HepG2 (cell line): ENCODE data around the gene PSRC1. TPM values are rescaled to one million over a fixed set of nuclear protein-coding genes. Genes with fewer than 3 reads are reported as not detected.

Experiments used
- CREM ChIP-seq, 2 experiments: sonication (generic) in 1 of 2; formaldehyde crosslinking in 1 of 2; IDR thresholded peaks; 2 replicates each; pipeline versions ENCODE4 v1.4.0 to v1.6.1; 2016 to 2020; ENCODE audit warnings: antibody characterized with exemption in 1 of 2, mild to moderate bottlenecking in 1 of 2, missing genetic modification reagents in 1 of 2
- FOXK1 ChIP-seq: sonication (generic); formaldehyde crosslinking; IDR thresholded peaks from 2 replicates; pipeline ENCODE4 v1.4.0; 2020; ENCODE audit warnings: low read depth, missing genetic modification reagents, borderline replicate concordance
- MTA1 ChIP-seq: sonication (generic); formaldehyde crosslinking; IDR thresholded peaks from 2 replicates; pipeline ENCODE4 v1.4.0; 2020; ENCODE audit warnings: missing genetic modification reagents, mild to moderate bottlenecking, borderline replicate concordance
- NAIF1 ChIP-seq: sonication (generic); formaldehyde crosslinking; IDR thresholded peaks from 2 replicates; pipeline ENCODE4 v1.5.0; 2020; ENCODE audit warnings: mild to moderate bottlenecking, missing genetic modification reagents, borderline replicate concordance
- RBAK ChIP-seq: sonication (generic); formaldehyde crosslinking; IDR thresholded peaks from 2 replicates; pipeline ENCODE4 v1.5.1; 2020; ENCODE audit warnings: mild to moderate bottlenecking, missing genetic modification reagents
- SAFB2 ChIP-seq: sonication (generic); formaldehyde crosslinking; IDR thresholded peaks from 2 replicates; pipeline ENCODE4 v1.5.1; 2020; ENCODE audit warnings: missing genetic modification reagents, low read depth, mild to moderate bottlenecking, borderline replicate concordance
- TBL1XR1 ChIP-seq: fragments of 150-350 bp; IDR thresholded peaks from 2 replicates; pipeline ENCODE4 v1.6.1; 2014; ENCODE audit warnings: borderline replicate concordance, low read length; ENCODE audit not compliant: partially characterized antibody
- ZFP41 ChIP-seq: sonication (generic); formaldehyde crosslinking; IDR thresholded peaks from 2 replicates; pipeline ENCODE4 v1.4.0; 2020; ENCODE audit warnings: mild to moderate bottlenecking, missing genetic modification reagents, borderline replicate concordance
- ZNF335 ChIP-seq: sonication (generic); formaldehyde crosslinking; IDR thresholded peaks from 2 replicates; pipeline ENCODE4 v1.4.0; 2020; ENCODE audit warnings: missing genetic modification reagents
- ZNF33A ChIP-seq: sonication (generic); formaldehyde crosslinking; IDR thresholded peaks from 2 replicates; pipeline ENCODE4 v1.5.1; 2020; ENCODE audit warnings: missing genetic modification reagents, mild to moderate bottlenecking, moderate library complexity, borderline replicate concordance
- polyA plus RNA-seq, 8 experiments: library from polyadenylated mRNA; depleted of rRNA in 3 of 8; stranded (reverse) in 7 of 8; unstranded in 1 of 8; fragments of >200 nt; fragmentation: Illumina TruSeq in 4 of 8; extraction: Trizol in 4 of 8; gene quantifications; 2 replicates each; pipeline versions ENCODE4 v1.2.1 to v1.2.3, GENCODE V29; 2011 to 2016; ENCODE audit warnings: low read depth in 4 of 8, missing spikeins in 1 of 8, mixed read lengths in 1 of 8; ENCODE audit not compliant: insufficient read depth in 1 of 8
- total RNA-seq, 5 experiments: library from RNA; depleted of rRNA; stranded (reverse); fragments of >200 nt; fragmentation: Illumina TruSeq; extraction: Trizol; gene quantifications; 2 replicates each; pipeline ENCODE4 v1.2.3, GENCODE V29; 2016; ENCODE audit warnings: low read depth in 1 of 5
- TF ChIP-seq, protein P1 (sequence below): sonication (generic); formaldehyde crosslinking; IDR thresholded peaks from 2 replicates; pipeline ENCODE4 v1.5.1; 2020; ENCODE audit warnings: mild to moderate bottlenecking, missing genetic modification reagents, borderline replicate concordance
- TF ChIP-seq, protein P2 (sequence below): sonication (generic); formaldehyde crosslinking; IDR thresholded peaks from 2 replicates; pipeline ENCODE4 v1.5.1; 2020; ENCODE audit warnings: mild to moderate bottlenecking, missing genetic modification reagents, moderate library complexity
- TF ChIP-seq, protein P3 (sequence below): sonication (generic); formaldehyde crosslinking; IDR thresholded peaks from 2 replicates; pipeline ENCODE4 v1.5.0; 2020; ENCODE audit warnings: mild to moderate bottlenecking, missing genetic modification reagents, borderline replicate concordance
- TF ChIP-seq, protein P4 (sequence below): sonication (generic); formaldehyde crosslinking; IDR thresholded peaks from 2 replicates; pipeline ENCODE4 v1.4.0; 2020; ENCODE audit warnings: missing genetic modification reagents
- TF ChIP-seq, protein P5 (sequence below): sonication (generic); formaldehyde crosslinking; IDR thresholded peaks from 2 replicates; pipeline ENCODE4 v1.4.0; 2020; ENCODE audit warnings: mild to moderate bottlenecking, missing genetic modification reagents

Gene PSRC1
- total and polyA plus RNA-seq, 2 of the 13 experiments (the other 11 are each of a cell fraction or from before 2014, with no cell fraction given), result 28.6 to 30.3 TPM

DNA sequence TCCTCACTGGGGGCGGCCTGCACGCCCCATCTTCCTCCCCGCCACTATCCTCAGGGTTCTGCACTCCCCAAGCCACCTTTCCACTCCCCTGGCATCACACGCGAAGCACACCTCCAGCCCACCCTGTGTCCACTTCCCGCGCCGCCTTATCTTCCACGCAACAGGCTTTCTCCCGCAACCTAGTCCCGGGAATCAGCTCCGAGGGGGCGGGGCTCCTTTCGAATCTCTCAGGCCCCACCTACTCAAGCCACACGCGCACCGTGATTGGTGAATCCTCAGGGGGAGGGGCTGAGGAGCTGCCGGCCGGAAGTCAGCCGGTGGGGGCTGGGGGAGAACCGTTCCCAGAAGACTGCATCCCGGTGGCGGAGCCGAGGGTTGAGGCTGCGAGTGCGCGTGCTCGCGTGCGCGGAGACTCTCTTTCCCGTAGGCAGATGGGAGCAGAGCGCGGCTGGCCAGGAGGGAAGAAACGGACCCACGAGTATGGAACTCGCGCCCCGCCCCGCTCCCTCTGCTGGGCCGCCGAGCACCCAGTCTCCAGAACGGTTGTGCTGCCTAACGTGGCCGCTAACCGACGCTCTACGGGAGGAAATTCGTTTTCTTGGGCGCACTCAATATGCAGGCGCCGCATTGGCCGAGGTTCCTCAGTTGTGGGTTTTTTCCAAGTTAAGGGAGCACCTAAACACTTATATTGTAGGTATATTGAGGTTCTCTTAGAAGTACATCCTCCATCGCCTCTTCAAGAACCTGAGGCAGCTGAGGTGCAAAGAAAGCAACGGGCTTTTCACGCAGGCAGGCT, at the start of gene PSRC1 (continued):
- TF ChIP-seq, protein P1, sequence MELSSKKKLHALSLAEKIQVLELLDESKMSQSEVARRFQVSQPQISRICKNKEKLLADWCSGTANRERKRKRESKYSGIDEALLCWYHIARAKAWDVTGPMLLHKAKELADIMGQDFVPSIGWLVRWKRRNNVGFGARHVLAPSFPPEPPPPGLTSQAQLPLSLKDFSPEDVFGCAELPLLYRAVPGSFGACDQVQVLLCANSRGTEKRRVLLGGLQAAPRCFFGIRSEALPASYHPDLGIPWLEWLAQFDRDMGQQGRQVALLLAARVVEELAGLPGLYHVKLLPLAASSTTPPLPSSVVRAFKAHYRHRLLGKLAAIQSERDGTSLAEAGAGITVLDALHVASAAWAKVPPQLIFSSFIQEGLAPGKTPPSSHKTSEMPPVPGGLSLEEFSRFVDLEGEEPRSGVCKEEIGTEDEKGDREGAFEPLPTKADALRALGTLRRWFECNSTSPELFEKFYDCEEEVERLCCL (CRISPR knock-in tag), result no peak
- TF ChIP-seq, protein P2, sequence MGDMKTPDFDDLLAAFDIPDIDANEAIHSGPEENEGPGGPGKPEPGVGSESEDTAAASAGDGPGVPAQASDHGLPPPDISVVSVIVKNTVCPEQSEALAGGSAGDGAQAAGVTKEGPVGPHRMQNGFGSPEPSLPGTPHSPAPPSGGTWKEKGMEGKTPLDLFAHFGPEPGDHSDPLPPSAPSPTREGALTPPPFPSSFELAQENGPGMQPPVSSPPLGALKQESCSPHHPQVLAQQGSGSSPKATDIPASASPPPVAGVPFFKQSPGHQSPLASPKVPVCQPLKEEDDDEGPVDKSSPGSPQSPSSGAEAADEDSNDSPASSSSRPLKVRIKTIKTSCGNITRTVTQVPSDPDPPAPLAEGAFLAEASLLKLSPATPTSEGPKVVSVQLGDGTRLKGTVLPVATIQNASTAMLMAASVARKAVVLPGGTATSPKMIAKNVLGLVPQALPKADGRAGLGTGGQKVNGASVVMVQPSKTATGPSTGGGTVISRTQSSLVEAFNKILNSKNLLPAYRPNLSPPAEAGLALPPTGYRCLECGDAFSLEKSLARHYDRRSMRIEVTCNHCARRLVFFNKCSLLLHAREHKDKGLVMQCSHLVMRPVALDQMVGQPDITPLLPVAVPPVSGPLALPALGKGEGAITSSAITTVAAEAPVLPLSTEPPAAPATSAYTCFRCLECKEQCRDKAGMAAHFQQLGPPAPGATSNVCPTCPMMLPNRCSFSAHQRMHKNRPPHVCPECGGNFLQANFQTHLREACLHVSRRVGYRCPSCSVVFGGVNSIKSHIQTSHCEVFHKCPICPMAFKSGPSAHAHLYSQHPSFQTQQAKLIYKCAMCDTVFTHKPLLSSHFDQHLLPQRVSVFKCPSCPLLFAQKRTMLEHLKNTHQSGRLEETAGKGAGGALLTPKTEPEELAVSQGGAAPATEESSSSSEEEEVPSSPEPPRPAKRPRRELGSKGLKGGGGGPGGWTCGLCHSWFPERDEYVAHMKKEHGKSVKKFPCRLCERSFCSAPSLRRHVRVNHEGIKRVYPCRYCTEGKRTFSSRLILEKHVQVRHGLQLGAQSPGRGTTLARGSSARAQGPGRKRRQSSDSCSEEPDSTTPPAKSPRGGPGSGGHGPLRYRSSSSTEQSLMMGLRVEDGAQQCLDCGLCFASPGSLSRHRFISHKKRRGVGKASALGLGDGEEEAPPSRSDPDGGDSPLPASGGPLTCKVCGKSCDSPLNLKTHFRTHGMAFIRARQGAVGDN, result peak; percentile 97
- TF ChIP-seq NAIF1 (CRISPR knock-in tag) (no peak; the same call in 1 of the 2 replicates), SAFB2 (CRISPR knock-in tag) (peak; percentile 66; the same call in 1 of the 2 replicates), TBL1XR1 (no peak), ZNF33A (no peak), MTA1 (CRISPR knock-in tag) (0 out of 2 replicates have a peak, but pooled peaks have one; percentile 75), ZNF335 (CRISPR knock-in tag) (peak; percentile 54), RBAK (CRISPR knock-in tag) (no peak), ZFP41 (CRISPR knock-in tag) (no peak), CREM (IDR thresholded peaks at IDR 0.05) (0 out of 2 replicates have a peak, but pooled peaks have one; percentile 37), CREM (CRISPR knock-in tag; IDR thresholded peaks at IDR 0.05) (no peak), FOXK1 (CRISPR knock-in tag) (no peak)
- TF ChIP-seq, protein P3, sequence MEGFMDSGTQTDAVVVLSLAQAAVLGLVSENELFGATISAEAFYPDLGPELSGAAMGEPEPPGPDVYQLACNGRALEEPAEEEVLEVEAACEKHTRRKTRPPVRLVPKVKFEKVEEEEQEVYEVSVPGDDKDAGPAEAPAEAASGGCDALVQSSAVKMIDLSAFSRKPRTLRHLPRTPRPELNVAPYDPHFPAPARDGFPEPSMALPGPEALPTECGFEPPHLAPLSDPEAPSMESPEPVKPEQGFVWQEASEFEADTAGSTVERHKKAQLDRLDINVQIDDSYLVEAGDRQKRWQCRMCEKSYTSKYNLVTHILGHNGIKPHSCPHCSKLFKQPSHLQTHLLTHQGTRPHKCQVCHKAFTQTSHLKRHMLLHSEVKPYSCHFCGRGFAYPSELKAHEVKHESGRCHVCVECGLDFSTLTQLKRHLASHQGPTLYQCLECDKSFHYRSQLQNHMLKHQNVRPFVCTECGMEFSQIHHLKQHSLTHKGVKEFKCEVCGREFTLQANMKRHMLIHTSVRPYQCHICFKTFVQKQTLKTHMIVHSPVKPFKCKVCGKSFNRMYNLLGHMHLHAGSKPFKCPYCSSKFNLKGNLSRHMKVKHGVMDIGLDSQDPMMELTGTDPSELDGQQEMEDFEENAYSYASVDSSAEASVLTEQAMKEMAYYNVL (CRISPR knock-in tag), result peak; percentile 19; the same call in 1 of the 2 replicates
- TF ChIP-seq, protein P4, sequence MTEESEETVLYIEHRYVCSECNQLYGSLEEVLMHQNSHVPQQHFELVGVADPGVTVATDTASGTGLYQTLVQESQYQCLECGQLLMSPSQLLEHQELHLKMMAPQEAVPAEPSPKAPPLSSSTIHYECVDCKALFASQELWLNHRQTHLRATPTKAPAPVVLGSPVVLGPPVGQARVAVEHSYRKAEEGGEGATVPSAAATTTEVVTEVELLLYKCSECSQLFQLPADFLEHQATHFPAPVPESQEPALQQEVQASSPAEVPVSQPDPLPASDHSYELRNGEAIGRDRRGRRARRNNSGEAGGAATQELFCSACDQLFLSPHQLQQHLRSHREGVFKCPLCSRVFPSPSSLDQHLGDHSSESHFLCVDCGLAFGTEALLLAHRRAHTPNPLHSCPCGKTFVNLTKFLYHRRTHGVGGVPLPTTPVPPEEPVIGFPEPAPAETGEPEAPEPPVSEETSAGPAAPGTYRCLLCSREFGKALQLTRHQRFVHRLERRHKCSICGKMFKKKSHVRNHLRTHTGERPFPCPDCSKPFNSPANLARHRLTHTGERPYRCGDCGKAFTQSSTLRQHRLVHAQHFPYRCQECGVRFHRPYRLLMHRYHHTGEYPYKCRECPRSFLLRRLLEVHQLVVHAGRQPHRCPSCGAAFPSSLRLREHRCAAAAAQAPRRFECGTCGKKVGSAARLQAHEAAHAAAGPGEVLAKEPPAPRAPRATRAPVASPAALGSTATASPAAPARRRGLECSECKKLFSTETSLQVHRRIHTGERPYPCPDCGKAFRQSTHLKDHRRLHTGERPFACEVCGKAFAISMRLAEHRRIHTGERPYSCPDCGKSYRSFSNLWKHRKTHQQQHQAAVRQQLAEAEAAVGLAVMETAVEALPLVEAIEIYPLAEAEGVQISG (CRISPR knock-in tag), result peak; percentile 91
- TF ChIP-seq, protein P5, sequence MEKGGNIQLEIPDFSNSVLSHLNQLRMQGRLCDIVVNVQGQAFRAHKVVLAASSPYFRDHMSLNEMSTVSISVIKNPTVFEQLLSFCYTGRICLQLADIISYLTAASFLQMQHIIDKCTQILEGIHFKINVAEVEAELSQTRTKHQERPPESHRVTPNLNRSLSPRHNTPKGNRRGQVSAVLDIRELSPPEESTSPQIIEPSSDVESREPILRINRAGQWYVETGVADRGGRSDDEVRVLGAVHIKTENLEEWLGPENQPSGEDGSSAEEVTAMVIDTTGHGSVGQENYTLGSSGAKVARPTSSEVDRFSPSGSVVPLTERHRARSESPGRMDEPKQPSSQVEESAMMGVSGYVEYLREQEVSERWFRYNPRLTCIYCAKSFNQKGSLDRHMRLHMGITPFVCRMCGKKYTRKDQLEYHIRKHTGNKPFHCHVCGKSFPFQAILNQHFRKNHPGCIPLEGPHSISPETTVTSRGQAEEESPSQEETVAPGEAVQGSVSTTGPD, result no peak
